Lung (tissue), 12 donors: Measurements from ENCODE around the gene ZNF211. TPM values are rescaled to one million over a fixed set of nuclear protein-coding genes. Genes with fewer than 3 reads are reported as not detected.

Experiments used
- ATAC-seq: fragments of 200-7000 bp; cut with Tn5 transposase; one replicate; pipeline ENCODE4 v1.9.1; 2020; ENCODE audit warnings: moderate number of reproducible peaks; ENCODE audit not compliant: insufficient read depth, low FRiP score
- DNase-seq, 3 donors: peaks; one replicate each; pipeline ENCODE4 v3.0.0-alpha.2; 2013 to 2017
- H3K27ac ChIP-seq, 2 donors: one replicate each; pipeline ENCODE4 v1.5.1; 2013; ENCODE audit warnings: mild to moderate bottlenecking in 2 of 2, moderate library complexity in 2 of 2, control low read depth in 1 of 2, inconsistent platforms in 1 of 2, low read depth in 1 of 2, low read length in 1 of 2
- H3K27me3 ChIP-seq, 3 donors: one replicate each; pipeline ENCODE4 v1.5.1; 2013; ENCODE audit warnings: low read length in 2 of 3; ENCODE audit not compliant: control insufficient read depth in 3 of 3, insufficient read depth in 3 of 3
- H3K36me3 ChIP-seq, 4 donors: one replicate each; pipeline ENCODE4 v1.5.1; 2013; ENCODE audit warnings: low read length in 4 of 4, mild to moderate bottlenecking in 1 of 4, moderate library complexity in 1 of 4; ENCODE audit not compliant: control insufficient read depth in 4 of 4, insufficient read depth in 4 of 4
- H3K4me1 ChIP-seq, 5 donors: one replicate each; pipeline ENCODE4 v1.5.1; 2013; ENCODE audit warnings: low read length in 5 of 5, mild to moderate bottlenecking in 2 of 5, moderate library complexity in 1 of 5; ENCODE audit not compliant: control insufficient read depth in 5 of 5, insufficient read depth in 5 of 5
- H3K4me3 ChIP-seq: one replicate; pipeline ENCODE4 v1.5.1; 2013; ENCODE audit warnings: mild to moderate bottlenecking, control low read depth, moderate library complexity
- H3K9ac ChIP-seq, 2 donors: one replicate each; pipeline ENCODE4 v1.5.1; 2013; ENCODE audit warnings: low read length in 2 of 2, control low read depth in 1 of 2; ENCODE audit not compliant: insufficient read depth in 1 of 2
- H3K9me3 ChIP-seq, 4 donors: one replicate each; pipeline ENCODE4 v1.5.1; 2013; ENCODE audit warnings: low read length in 3 of 4, mild to moderate bottlenecking in 1 of 4, moderate library complexity in 1 of 4; ENCODE audit not compliant: control insufficient read depth in 4 of 4, insufficient read depth in 3 of 4
- WGBS, 2 donors: extraction: QIAGEN DNeasy Blood & Tissue Kit; methylation state at CpG; one replicate each; pipeline ENCODE4 v1.1.7; 2013; 5-methylcytosine and 5-hydroxymethylcytosine counted together
- polyA plus RNA-seq, 2 donors: library from polyadenylated mRNA; stranded (reverse); fragments of 200-250 nt; gene quantifications; one replicate each; pipeline ENCODE4 v1.2.1, GENCODE V29; 2013
- total RNA-seq, 2 donors: library from RNA; depleted of rRNA in 1 of 2; stranded (reverse); fragments of >200 nt in 1 of 2; gene quantifications; one replicate each; pipeline ENCODE4 v1.2.1, GENCODE V29; 2014 to 2021
- TF ChIP-seq, protein P1 (sequence below): IDR thresholded peaks from 2 replicates; pipeline ENCODE4 v1.5.1; 2012; ENCODE audit warnings: mild to moderate bottlenecking; ENCODE audit errors: control extremely low read depth, extremely low read depth
- donor health status: control.
- donor health status: control.
- donor health status: Bipolar disorder and iron deficiency.
- donor health status: healthy.
- donor health status: DM: yes; HTN: yes; CAD: no.

Gene ZNF211
- total and polyA plus RNA-seq, 4 donors, result 6.5 to 36.9 (median 8.9) TPM

DNA sequence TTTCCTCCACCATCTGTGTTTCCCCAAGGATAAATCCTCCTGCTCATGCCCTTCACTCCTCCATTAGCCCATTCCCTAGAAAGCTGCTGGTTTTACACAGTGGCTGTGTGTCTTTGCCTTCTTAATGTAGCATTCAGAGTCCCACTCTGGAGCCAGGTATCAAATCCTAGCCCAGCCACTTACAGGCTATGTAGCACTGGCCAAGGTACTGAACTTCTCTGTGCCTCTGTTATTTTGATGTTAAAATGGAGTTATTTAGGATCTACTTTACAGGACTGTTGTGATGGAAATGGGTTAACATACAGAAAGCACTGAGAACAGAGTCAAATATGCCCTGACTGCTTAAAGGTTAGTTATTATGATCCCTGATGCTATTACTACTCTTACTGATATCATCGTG lies 34.3 kb downstream of the ZNF211 start:
- Histone ChIP-seq H3K9me3 (peaks cover 0 to 28% (median 0%) of the 10 kb centered on the region in 4 donors), H3K36me3 (no peaks in the 10 kb centered on the region), H3K4me3 (no peak overlapping the region), H3K27me3 (peaks cover 0 to 14% (median 0%) of the 10 kb centered on the region in 3 donors), H3K9ac (no peak overlapping the region), H3K4me1 (peaks cover 0 to 7% (median 0%) of the 10 kb centered on the region in 5 donors), H3K27ac (no peak overlapping the region)
- 88 to 91% methylated on average over 1 of the region's 1 CpG for WGBS, 2 donors
- DNase-seq (no peak), ATAC-seq (no peak)
- TF ChIP-seq, protein P1, sequence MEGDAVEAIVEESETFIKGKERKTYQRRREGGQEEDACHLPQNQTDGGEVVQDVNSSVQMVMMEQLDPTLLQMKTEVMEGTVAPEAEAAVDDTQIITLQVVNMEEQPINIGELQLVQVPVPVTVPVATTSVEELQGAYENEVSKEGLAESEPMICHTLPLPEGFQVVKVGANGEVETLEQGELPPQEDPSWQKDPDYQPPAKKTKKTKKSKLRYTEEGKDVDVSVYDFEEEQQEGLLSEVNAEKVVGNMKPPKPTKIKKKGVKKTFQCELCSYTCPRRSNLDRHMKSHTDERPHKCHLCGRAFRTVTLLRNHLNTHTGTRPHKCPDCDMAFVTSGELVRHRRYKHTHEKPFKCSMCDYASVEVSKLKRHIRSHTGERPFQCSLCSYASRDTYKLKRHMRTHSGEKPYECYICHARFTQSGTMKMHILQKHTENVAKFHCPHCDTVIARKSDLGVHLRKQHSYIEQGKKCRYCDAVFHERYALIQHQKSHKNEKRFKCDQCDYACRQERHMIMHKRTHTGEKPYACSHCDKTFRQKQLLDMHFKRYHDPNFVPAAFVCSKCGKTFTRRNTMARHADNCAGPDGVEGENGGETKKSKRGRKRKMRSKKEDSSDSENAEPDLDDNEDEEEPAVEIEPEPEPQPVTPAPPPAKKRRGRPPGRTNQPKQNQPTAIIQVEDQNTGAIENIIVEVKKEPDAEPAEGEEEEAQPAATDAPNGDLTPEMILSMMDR, result no peak

DNA sequence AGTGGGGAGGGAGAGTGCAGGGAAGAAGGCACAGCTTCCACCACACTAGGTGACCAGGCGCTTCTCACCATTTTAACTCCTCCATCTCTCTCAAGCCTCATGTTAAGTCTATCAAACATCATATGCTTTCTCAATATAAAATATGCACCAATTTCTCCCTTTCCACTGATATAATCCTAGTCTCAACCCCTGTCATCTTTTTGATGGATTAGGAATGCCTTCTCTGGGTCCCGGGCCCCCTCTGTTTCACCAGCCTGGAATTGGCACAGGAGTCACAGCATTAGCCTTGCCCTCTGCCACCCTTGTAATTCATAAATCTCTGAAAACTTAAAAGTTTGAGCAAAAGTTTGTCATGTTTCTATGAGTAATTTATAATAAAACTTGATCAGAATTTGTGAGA lies 35.7 kb downstream of the ZNF211 start, which contains the start of gene ZSCAN4:
ZSCAN4 (plus strand) TSS at position 301 of the 400 bp plus-strand sequence. CDS start 7,211 bp downstream, outside the sequence.
- TF ChIP-seq, protein P1, result no peak
- no peak for DNase-seq
- Histone ChIP-seq H3K9me3 (peaks cover 0 to 28% (median 0%) of the 10 kb centered on the region in 4 donors), H3K36me3 (no peaks in the 10 kb centered on the region), H3K9ac (no peak within 1 kb of the TSS), H3K27me3 (peaks cover 0 to 15% (median 0%) of the 10 kb centered on the region in 3 donors), H3K4me3 (no peak within 1 kb of the TSS), H3K4me1 (peaks cover 0 to 7% (median 0%) of the 10 kb centered on the region in 5 donors), H3K27ac (no peak within 1 kb of the TSS)
- no peak for ATAC-seq
- 95 to 98% methylated on average over 2 of the region's 2 CpGs for WGBS, 2 donors

DNA sequence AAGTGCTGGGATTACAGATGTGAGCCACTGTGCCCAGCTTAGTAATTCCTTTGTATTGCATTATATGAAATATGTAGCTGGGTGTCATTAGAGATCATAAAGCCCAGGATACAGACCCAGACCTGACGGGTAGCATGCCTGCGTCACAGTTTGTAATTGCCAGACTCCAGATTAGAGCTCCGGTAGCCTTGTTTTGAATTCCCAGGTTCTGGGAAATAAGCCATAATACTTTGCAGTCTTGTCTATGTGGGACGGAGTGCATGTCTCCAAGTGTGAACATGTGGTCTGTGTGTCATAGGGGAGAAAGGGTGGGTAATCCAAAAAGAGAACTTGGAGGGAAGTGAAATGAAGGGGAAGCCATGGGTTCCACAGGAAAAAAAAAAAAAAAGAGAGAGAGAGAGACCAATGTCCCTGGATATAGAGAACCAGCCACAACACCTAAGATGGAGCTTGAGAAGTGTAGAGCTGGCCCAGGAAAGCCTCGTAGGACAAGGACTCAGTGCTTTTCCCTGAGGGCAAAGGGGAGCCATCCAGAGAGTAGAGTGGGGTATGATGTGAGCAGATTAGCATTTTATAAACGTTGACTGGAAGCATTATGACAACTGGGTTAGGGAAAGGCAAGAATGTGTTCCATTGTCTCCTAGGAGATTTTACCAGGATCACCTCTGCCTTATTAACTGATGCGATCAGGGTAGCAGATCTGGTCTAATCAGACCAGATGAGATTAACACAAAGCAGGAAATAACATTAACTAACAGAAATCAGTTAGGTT lies 38.3 kb downstream of the ZNF211 start:
- TF ChIP-seq, protein P1, result no peak
- 67 to 77% methylated on average over 7 of the region's 7 CpGs for WGBS, 2 donors
- Histone ChIP-seq H3K9ac (no peak overlapping the region), H3K4me1 (no peaks in the 10 kb centered on the region), H3K9me3 (peaks cover 0 to 17% (median 0%) of the 10 kb centered on the region in 4 donors), H3K4me3 (no peak overlapping the region), H3K36me3 (no peaks in the 10 kb centered on the region), H3K27ac (no peak overlapping the region), H3K27me3 (peaks cover 0 to 15% (median 0%) of the 10 kb centered on the region in 3 donors)
- DNase-seq (no peak), ATAC-seq (no peak)
